GM12878 (cell line): Measurements from ENCODE around the gene DOP1A. TPM values are rescaled to one million over a fixed set of nuclear protein-coding genes. Genes with fewer than 3 reads are reported as not detected.
A peak's percentile ranks its signal among the peaks of the same experiment; 100 is the strongest.

Experiments
- ATAC-seq: fragments of 200-7000 bp; cut with Tn5 transposase; 3 replicates; pipeline ENCODE4 v1.9.1; 2020; ENCODE audit warnings: mild to moderate bottlenecking, moderate library complexity
- Bru-seq: library from RNA; stranded (reverse); fragments of 400-500 nt; gene quantifications from one replicate; lab custom pipeline; 2021; lab: Mats Ljungman, UMichigan
- BruChase-seq, 2 experiments: library from RNA; stranded (reverse); fragments of 400-500 nt; gene quantifications; one replicate each; lab custom pipeline; 2021; lab: Mats Ljungman, UMichigan
- BruUV-seq: library from RNA; stranded (reverse); fragments of 400-500 nt; replicated peaks from 2 replicates; lab custom pipeline; 2021; lab: Mats Ljungman, UMichigan
- CTCF ChIA-PET: fragments of 300-600 bp; sonication (Branson Sonifier 250); formaldehyde crosslinking; extraction: SDS; loops from one replicate; lab custom pipeline; 2021; ENCODE audit warnings: inconsistent platforms; lab: Yijun Ruan, JAX
- POLR2A ChIA-PET: fragments of 350-600 bp; formaldehyde crosslinking; extraction: SDS; loops from one replicate; lab custom pipeline; 2021; ENCODE audit warnings: inconsistent platforms; lab: Charles Lee
- RAD21 ChIA-PET: fragments of 300-600 bp; sonication (Branson Sonifier 250); formaldehyde crosslinking; loops from one replicate; lab custom pipeline; 2023; ENCODE audit warnings: antibody characterized with exemption; ENCODE audit not compliant: unreplicated experiment; lab: Charles Lee
- SMC1A ChIA-PET: fragments of 300-600 bp; sonication (Branson Sonifier 250); formaldehyde crosslinking; loops from one replicate; lab custom pipeline; 2023; ENCODE audit not compliant: unreplicated experiment, uncharacterized antibody; lab: Charles Lee
- DNase-seq: peaks from one replicate; pipeline ENCODE4 v3.0.0-alpha.2; 2011; ENCODE audit warnings: low read depth, low spot score
- FAIRE-seq: peaks from 3 replicates; lab custom pipeline; 2011; peaks lifted over from hg19 to GRCh38; lab: Jason Lieb, UNC
- H2AFZ ChIP-seq: 2 replicates; pipeline ENCODE4 v1.6.0; 2011; ENCODE audit warnings: low read depth, low read length, control low read depth; ENCODE audit not compliant: control insufficient read depth
- H3K27ac ChIP-seq: 2 replicates; pipeline ENCODE4 v1.5.1; 2011; ENCODE audit warnings: control low read depth; ENCODE audit not compliant: control insufficient read depth, insufficient read depth
- H3K27me3 ChIP-seq, 2 experiments: replicated peaks in 1 of 2; 2 replicates each; pipeline versions ENCODE4 v1.6.0 to v1.6.1; 2011; ENCODE audit warnings: low read length in 1 of 2; ENCODE audit not compliant: control insufficient read depth in 2 of 2, insufficient read depth in 2 of 2
- H3K36me3 ChIP-seq, 2 experiments: 2 replicates each; pipeline ENCODE4 v1.5.1; 2011; ENCODE audit warnings: low read length in 1 of 2; ENCODE audit not compliant: control insufficient read depth in 2 of 2, insufficient read depth in 2 of 2
- H3K4me1 ChIP-seq: 2 replicates; pipeline ENCODE4 v1.6.1; 2011; ENCODE audit warnings: mild to moderate bottlenecking, low read length, moderate library complexity, mixed read lengths; ENCODE audit not compliant: control insufficient read depth, insufficient read depth
- H3K4me2 ChIP-seq: 2 replicates; pipeline ENCODE4 v1.6.0; 2011; ENCODE audit warnings: control low read depth; ENCODE audit not compliant: control insufficient read depth, insufficient read depth
- H3K4me3 ChIP-seq: fragments of 200-600 bp; sonication (generic); 2 replicates; pipeline ENCODE4 v1.5.1; 2016
- H3K79me2 ChIP-seq: 2 replicates; pipeline ENCODE4 v1.6.0; 2011; ENCODE audit warnings: low read length; ENCODE audit not compliant: control insufficient read depth, insufficient read depth
- H3K9ac ChIP-seq: 2 replicates; pipeline ENCODE4 v1.8.0; 2011; ENCODE audit warnings: low read length, control low read depth, mixed read lengths; ENCODE audit not compliant: control insufficient read depth, insufficient read depth
- H3K9me3 ChIP-seq: replicated peaks from 3 replicates; pipeline ENCODE4 v1.5.1; 2011; ENCODE audit warnings: mild to moderate bottlenecking, low read length; ENCODE audit not compliant: control insufficient read depth, insufficient read depth
- H4K20me1 ChIP-seq: 2 replicates; pipeline ENCODE4 v1.6.0; 2011; ENCODE audit not compliant: control insufficient read depth, insufficient read depth
- BHLHE40 ChIP-seq, 2 experiments: fragments of 450-650 bp in 1 of 2; IDR thresholded peaks; 2 replicates each; pipeline ENCODE4 v1.6.1; 2011 to 2017; ENCODE audit warnings: low read depth in 2 of 2, borderline replicate concordance in 1 of 2, improper control_type of control experiment in 1 of 2, low read length in 1 of 2, mild to moderate bottlenecking in 1 of 2
- CBX5 ChIP-seq: sonication (generic); IDR thresholded peaks from 2 replicates; pipeline ENCODE4 v1.6.1; 2016; ENCODE audit warnings: low read depth, moderate library complexity, mild to moderate bottlenecking, inconsistent platforms
- CHD2 ChIP-seq: IDR thresholded peaks from 2 replicates; pipeline ENCODE4 v1.6.1; 2011; ENCODE audit warnings: low read depth, low read length, improper control_type of control experiment, borderline replicate concordance
- E2F4 ChIP-seq: IDR thresholded peaks from 2 replicates; pipeline ENCODE4 v1.6.1; 2012; ENCODE audit warnings: low read depth, low read length, improper control_type of control experiment
- EP300 ChIP-seq, 2 experiments: fragments of 150-350 bp in 1 of 2; IDR thresholded peaks; 2 replicates each; pipeline ENCODE4 v1.6.1; 2011 to 2012; ENCODE audit warnings: low read depth in 2 of 2, low read length in 2 of 2, borderline replicate concordance in 1 of 2, improper control_type of control experiment in 1 of 2, inconsistent platforms in 1 of 2; ENCODE audit not compliant: control insufficient read depth in 1 of 2
- FOXM1 ChIP-seq: IDR thresholded peaks from 2 replicates; pipeline ENCODE4 v1.6.1; 2012; ENCODE audit warnings: low read depth, mild to moderate bottlenecking, inconsistent platforms, low read length, moderate library complexity
- HCFC1 ChIP-seq: fragments of 150-350 bp; IDR thresholded peaks from 2 replicates; pipeline ENCODE4 v1.6.1; 2014; ENCODE audit warnings: low read length
- JUNB ChIP-seq: IDR thresholded peaks from 2 replicates; pipeline ENCODE4 v1.6.1; 2016; ENCODE audit warnings: antibody characterized with exemption, mild to moderate bottlenecking
- NRF1 ChIP-seq: conservative IDR thresholded peaks from 2 replicates; pipeline ENCODE4 v1.6.1; 2011; ENCODE audit warnings: mild to moderate bottlenecking, low read depth, low read length, improper control_type of control experiment
- PKNOX1 ChIP-seq: fragments of 450-650 bp; IDR thresholded peaks from 2 replicates; pipeline ENCODE4 v1.6.1; 2016; ENCODE audit warnings: mild to moderate bottlenecking
- RAD21 ChIP-seq: IDR thresholded peaks from 2 replicates; pipeline ENCODE4 v1.6.1; 2011; ENCODE audit warnings: mild to moderate bottlenecking, low read depth, low read length, moderate library complexity; ENCODE audit not compliant: insufficient read depth
- RCOR1 ChIP-seq: conservative IDR thresholded peaks from 2 replicates; pipeline ENCODE4 v1.6.1; 2012; ENCODE audit warnings: low read depth, low read length, improper control_type of control experiment
- SMARCA5 ChIP-seq: fragments of 450-650 bp; IDR thresholded peaks from 2 replicates; pipeline ENCODE4 v1.6.1; 2017; ENCODE audit warnings: mild to moderate bottlenecking
- SREBF1 ChIP-seq: IDR thresholded peaks from 2 replicates; pipeline ENCODE4 v1.6.1; 2012; ENCODE audit warnings: mild to moderate bottlenecking, low read length
- WGBS: methylation state at CpG from one replicate; pipeline ENCODE4 v1.1.6; 2016; ENCODE audit warnings: low lambda C conversion rate; ENCODE audit not compliant: insufficient replicate concordance, insufficient coverage; ENCODE audit errors: missing lambda C conversion rate; 5-methylcytosine and 5-hydroxymethylcytosine counted together
- in situ Hi-C: fragments of 300-500 bp; cut with MboI; formaldehyde crosslinking; loops from 9 replicates; pipeline ENCODE4 v1.14.3; 2018; ENCODE audit warnings: mixed read lengths
- intact Hi-C: fragments of 100-400 bp; cut with micrococcal nuclease; formaldehyde crosslinking; loops from one replicate; pipeline ENCODE4 v1.14.2; 2022; ENCODE audit not compliant: unreplicated experiment
- long read RNA-seq, 2 experiments: library from polyadenylated mRNA; unstranded; transcript quantifications; one replicate each; pipeline ENCODE4 v2.0.0, GENCODE V29; 2019 to 2020
- polyA minus RNA-seq, 3 experiments: library from RNA; depleted of rRNA, polyadenylated mRNA; stranded (reverse); fragments of >200 nt; gene quantifications; 2 replicates each; pipeline ENCODE4 v1.2.3, GENCODE V29; 2011
- polyA plus RNA-seq, 11 experiments: library from polyadenylated mRNA; depleted of rRNA in 4 of 11; unstranded in 6 of 11; stranded (reverse) in 5 of 11; fragments of >200 nt; fragmentation: Nextera tagmentation in 4 of 11; fragmentation: Illumina TruSeq in 1 of 11; extraction: Ambion mirVana in 4 of 11; extraction: Trizol in 1 of 11; gene quantifications; 1 replicate in 1 of 11; 2 replicates in 10 of 11; pipeline versions ENCODE4 v1.2.1 to v1.2.3, GENCODE V29; 2011 to 2016; ENCODE audit warnings: inconsistent platforms in 2 of 11, missing spikeins in 2 of 11, low read depth in 1 of 11
- total RNA-seq, 4 experiments: library from RNA; depleted of rRNA in 3 of 4; stranded (reverse); fragments of >200 nt in 3 of 4; fragmentation: Illumina TruSeq in 1 of 4; extraction: Trizol in 1 of 4; gene quantifications; 2 replicates each; pipeline versions ENCODE4 v1.2.1 to v1.2.3, GENCODE V29; 2013 to 2021

Gene DOP1A
- 104 and 114 TPM in 2 replicates for total RNA-seq (2013; cell fraction: nucleolus; rRNA removed)
- total RNA-seq (2014; rRNA removed) (22.9 and 26.0 TPM in 2 replicates), total RNA-seq (2014; rRNA removed; fragmentation: Illumina TruSeq; extraction: Trizol) (19.9 and 21.8 TPM in 2 replicates), total RNA-seq (2021) (12.2 and 14.5 TPM in 2 replicates), polyA plus RNA-seq (2011; rRNA removed) (21.3 and 23.4 TPM in 2 replicates), polyA plus RNA-seq (2014; fragmentation: Illumina TruSeq; extraction: Trizol) (14.4 TPM in 2 replicates), polyA plus RNA-seq (2014; fragmentation: Nextera tagmentation; extraction: Ambion mirVana) (1 to 10 TPM; 1.9 to 2.9 TPM), polyA plus RNA-seq (2014; rRNA removed) (8.4 and 9.5 TPM in 2 replicates), polyA plus RNA-seq (2016; fragmentation: Nextera tagmentation; extraction: Ambion mirVana) (1 to 10 TPM; 3.9 to 4.7 TPM), polyA minus RNA-seq (2011; rRNA and poly(A)+ RNA removed) (43.7 and 45.1 TPM in 2 replicates), Bru-seq, nascent RNA (percentile 77 among the genes with signal in this experiment), BruChase-seq, experiment 1, labeled RNA remaining after a 6-hour chase (percentile 73 among the genes with signal in this experiment), BruChase-seq, experiment 2, labeled RNA remaining after a 2-hour chase (percentile 82 among the genes with signal in this experiment)
- 6.2 TPM for polyA plus RNA-seq (2011; ENCODE audit: low read depth)
- polyA plus RNA-seq (2011; cell fraction: cytosol; rRNA removed), result 7.8 and 7.9 TPM in 2 replicates
- polyA plus RNA-seq (2011; cell fraction: nucleus; rRNA removed), result 39.2 and 44.7 TPM in 2 replicates
- 5.3 and 8.7 TPM in 2 replicates for polyA plus RNA-seq (2012)
- polyA minus RNA-seq (2011; cell fraction: cytosol; rRNA and poly(A)+ RNA removed), result 9.1 and 18.1 TPM in 2 replicates
- 36.4 and 47.1 TPM in 2 replicates for polyA minus RNA-seq (2011; cell fraction: nucleus; rRNA and poly(A)+ RNA removed)
- long read RNA-seq, experiment 1, partial matches to known transcripts, result 1 of 1 reads
- long read RNA-seq, experiment 1, other reads (novel, unspliced or antisense), result 0 of 1 reads
- long read RNA-seq, experiment 2, partial matches to known transcripts, result 12 of 42 reads
- long read RNA-seq, experiment 2, other reads (novel, unspliced or antisense), result 30 of 42 reads

GRCh38 chr6:83067448-83068439, at the start of gene DOP1A:
Gene DOP1A, plus strand, starts transcription at chr6:83067671. Its CDS starts 29,307 bp downstream, at chr6:83096978.
- in situ Hi-C loops (loop anchor here (5.0 to 10.0 kb wide), 2 partner anchors 357 to 450 kb away; no protein-coding TSS in a partner anchor), intact Hi-C loops (loop anchor here (1.0 to 10.0 kb wide), 7 partner anchors 51 to 703 kb away; partner anchors contain the start of genes ME1, PGM3, RWDD2A and TPBG)
- peak within 1 kb of the TSS; percentile 61 for H3K4me2 ChIP-seq
- BruUV-seq, result no TSS peak
- H3K36me3 ChIP-seq, result no peaks in the 10 kb centered on the region; a peak in 1 of 4 replicates
- no peaks in the 10 kb centered on the region for H4K20me1 ChIP-seq
- H3K79me2 ChIP-seq, result peaks cover 31% of the 10 kb centered on the region
- DNase-seq (peak; percentile 85), FAIRE-seq (peak; percentile 86), ATAC-seq (peak; percentile 86)
- WGBS, result 2% methylated on average over 75 of the region's 78 CpGs
- no peaks in the 10 kb centered on the region for H3K9me3 ChIP-seq
- ChIA-PET SMC1A (interaction anchor here (0.6 to 10.4 kb wide), 38 partner anchors 7 to 995 kb away, joined by 3 to 277 read pairs (median 5); partner anchors contain the start of genes PGM3, PRSS35 and RWDD2A), POLR2A (interaction anchor here (1.0 to 4.3 kb wide), 10 partner anchors 8 to 821 kb away, joined by 3 to 34 read pairs (median 3); partner anchors contain the start of genes IBTK and RWDD2A), RAD21 (interaction anchor here (0.7 to 8.6 kb wide), 34 partner anchors 10 to 820 kb away, joined by 3 to 215 read pairs (median 5); partner anchors contain the start of genes IBTK, PGM3, PRSS35 and RWDD2A), CTCF (interaction anchor here (0.7 to 12.2 kb wide), 62 partner anchors 7 to 1160 kb away, joined by 3 to 635 read pairs (median 7); partner anchors contain the start of genes CEP162, IBTK, PGM3 and PRSS35)
- H3K27ac ChIP-seq, result peak within 1 kb of the TSS; percentile 71
- H3K4me3 ChIP-seq, result peak within 1 kb of the TSS; percentile 87
- peaks cover 8% of the 10 kb centered on the region for H3K4me1 ChIP-seq
- peak within 1 kb of the TSS; percentile 66 for H3K9ac ChIP-seq
- H3K27me3 ChIP-seq, result no peaks in the 10 kb centered on the region
- H2AFZ ChIP-seq, result peak within 1 kb of the TSS; percentile 80
- TF ChIP-seq HCFC1 (peak; percentile 55), E2F4 (0 out of 2 replicates have a peak, but pooled peaks have one; percentile 18), SREBF1 (no peak), RCOR1 (no peak), SMARCA5 (peak; percentile 81; the same call in 1 of the 2 replicates), FOXM1 (no peak; the same call in 1 of the 2 replicates), EP300 (IDR thresholded peaks at IDR 0.05; ENCODE audit: borderline replicate concordance in 1 of 2, control insufficient read depth in 1 of 2, low read depth in 2 of 2, low read length in 2 of 2) (peak; percentile 26 to 44; a peak in 1 of 4 replicates), NRF1 (peak; percentile 22; the same call in 1 of the 2 replicates), JUNB (no peak), CBX5 (peak; percentile 80; the same call in 1 of the 2 replicates), PKNOX1 (peak; percentile 82), RAD21 (peak; percentile 98), BHLHE40 (IDR thresholded peaks at IDR 0.05; ENCODE audit: borderline replicate concordance in 1 of 2, low read depth in 2 of 2, low read length in 1 of 2) (peak; percentile 63 to 72), CHD2 (peak; percentile 67)
